DMS 273 (cell line): ENCODE results near the gene SCGB1D1.

Experiments
- DNase-seq: peaks from one replicate; lab custom pipeline; 2025; ENCODE audit not compliant: unreplicated experiment; lab: John Stamatoyannopoulos, UW

Gene SCGB1D1

DNA sequence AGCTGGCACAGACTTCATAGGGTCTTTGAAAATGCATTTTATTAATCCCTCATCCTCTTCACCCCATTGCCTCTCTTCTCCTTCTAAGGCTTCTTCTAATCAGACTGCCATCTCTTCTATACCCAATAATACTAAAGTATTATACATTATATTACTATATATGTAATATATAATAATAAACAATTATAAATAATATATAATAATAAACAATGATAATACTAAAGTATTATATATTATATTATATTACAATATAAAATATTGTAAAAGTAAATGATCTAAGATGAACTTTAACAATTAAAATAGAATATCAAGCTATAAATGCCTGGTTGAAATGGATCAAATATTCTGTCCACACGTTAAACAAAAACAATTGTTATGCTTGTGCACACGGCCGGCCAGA, 31.5 kb downstream of the SCGB1D1 start:
- no peak for DNase-seq

GRCh38 chr11:62223095-62223494, 33.1 kb downstream of the SCGB1D1 start:
- DNase-seq, result no peak

- DNase-seq, result no peak
Measured at GRCh38 chr11:62233730-62234129, 43.7 kb downstream of the SCGB1D1 start.

DNA sequence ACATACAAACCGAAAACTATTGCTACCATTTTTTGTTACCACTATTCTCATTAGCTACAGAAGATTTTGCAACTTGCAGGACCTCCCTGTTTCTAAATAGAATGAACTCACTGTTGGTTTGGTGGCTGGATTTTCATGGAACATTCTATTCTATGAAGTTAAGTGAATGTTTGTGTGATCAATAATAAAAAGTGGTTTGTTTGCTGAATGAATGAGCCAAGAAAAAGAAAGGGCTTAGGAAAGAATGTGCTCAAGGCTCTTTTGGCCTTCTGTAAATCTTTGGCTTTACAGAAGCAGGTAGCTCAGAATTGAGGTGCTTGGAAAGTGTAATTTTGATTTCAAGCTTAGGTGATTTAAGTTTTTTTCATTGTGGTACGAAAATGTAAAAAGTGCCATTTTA, 46.2 kb downstream of the SCGB1D1 start:
- DNase-seq, result no peak

DNA sequence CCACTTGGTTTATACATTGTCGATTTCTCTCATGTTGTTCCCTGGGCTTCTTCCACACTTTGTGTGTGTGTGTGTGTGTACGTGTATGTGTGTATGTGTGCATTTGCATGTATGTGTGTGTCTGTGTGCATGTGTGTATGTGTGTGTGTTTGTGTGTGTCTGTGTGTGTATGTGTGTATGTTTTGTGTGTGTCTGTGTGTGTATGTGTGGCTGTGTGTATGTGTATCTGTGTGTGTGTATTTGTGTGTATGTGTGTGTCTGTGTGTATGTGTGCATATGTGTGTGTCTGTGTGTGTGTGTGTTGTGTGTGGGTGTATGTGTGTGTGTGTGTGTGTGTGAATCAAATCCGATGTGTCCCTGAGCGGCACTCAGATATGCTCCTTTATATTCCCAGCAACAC, 47.5 kb downstream of the SCGB1D1 start:
- DNase-seq, result no peak

- no peak for DNase-seq
Measured at GRCh38 chr11:62238151-62238550, 48.1 kb downstream of the SCGB1D1 start.

DNA sequence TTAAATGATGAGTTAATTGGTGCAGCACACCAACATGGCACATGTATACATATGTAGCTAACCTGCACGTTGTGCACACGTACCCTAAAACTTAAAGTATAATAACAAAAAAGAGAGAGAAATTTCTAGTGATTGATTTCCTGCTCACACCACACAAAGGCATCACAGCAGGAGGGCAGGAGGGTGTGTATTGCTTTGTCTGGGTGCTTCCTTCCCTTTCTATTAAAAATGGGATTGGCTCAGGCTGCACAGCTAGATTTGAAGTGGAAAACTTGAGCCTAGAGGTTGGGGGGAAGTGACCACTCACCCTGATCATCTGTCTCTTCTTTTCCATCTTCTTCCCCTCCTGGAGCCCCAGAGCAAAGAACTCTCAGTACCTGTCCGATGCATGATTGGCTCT, 51.1 kb downstream of the SCGB1D1 start:
- no peak for DNase-seq

DNA sequence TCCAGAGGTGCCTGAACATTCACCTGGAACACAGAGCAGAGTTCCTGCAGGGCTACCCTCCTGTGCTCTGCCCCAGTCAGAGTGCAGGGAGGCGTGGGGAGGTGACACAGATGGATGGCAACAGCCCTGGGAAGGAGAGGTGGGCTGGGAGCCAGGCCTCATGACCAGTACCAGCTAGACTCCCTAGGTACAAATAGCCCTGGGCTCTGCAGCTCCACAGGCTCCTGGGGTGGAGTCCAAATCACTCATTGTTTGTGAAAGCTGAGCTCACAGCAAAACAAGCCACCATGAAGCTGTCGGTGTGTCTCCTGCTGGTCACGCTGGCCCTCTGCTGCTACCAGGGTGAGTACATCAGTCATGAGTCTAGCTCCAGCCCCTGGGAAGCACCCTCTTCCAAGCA, 52.0 kb downstream of the SCGB1D1 start, which contains the start of gene SCGB1D2:
Gene SCGB1D2 (plus strand): TSS at position 219 of the 400 bp plus-strand sequence. CDS start 69 bp downstream, at position 288.
- DNase-seq, result peak; percentile 45
